HG03103 (cell line): ENCODE data around the gene MYOM1.
A peak's percentile ranks its signal among the peaks of the same experiment; 100 is the strongest.

Experiments
- ATAC-seq: cut with Tn5 transposase; IDR thresholded peaks from one replicate; pipeline ENCODE4 v1.9.1; 2021; ENCODE audit warnings: low read depth; ENCODE audit not compliant: unreplicated experiment

MYOM1 gene

GRCh38 chr18:3250237-3251107 lies 30.7 kb upstream of the MYOM1 start:
- ATAC-seq, result no peak

GRCh38 chr18:3248658-3249359 lies 29.0 kb upstream of the MYOM1 start:
- ATAC-seq, result no peak

- ATAC-seq, result no peak
Measured at GRCh38 chr18:3248062-3248657, 28.4 kb upstream of the MYOM1 start.

GRCh38 chr18:3247240-3248061 lies 27.7 kb upstream of the MYOM1 start, which contains the start of gene MYL12A:
Gene MYL12A (plus strand): TSS chr18:3247801. CDS start chr18:3253248, 5,447 bp downstream.
- ATAC-seq, result peak; percentile 69

DNA sequence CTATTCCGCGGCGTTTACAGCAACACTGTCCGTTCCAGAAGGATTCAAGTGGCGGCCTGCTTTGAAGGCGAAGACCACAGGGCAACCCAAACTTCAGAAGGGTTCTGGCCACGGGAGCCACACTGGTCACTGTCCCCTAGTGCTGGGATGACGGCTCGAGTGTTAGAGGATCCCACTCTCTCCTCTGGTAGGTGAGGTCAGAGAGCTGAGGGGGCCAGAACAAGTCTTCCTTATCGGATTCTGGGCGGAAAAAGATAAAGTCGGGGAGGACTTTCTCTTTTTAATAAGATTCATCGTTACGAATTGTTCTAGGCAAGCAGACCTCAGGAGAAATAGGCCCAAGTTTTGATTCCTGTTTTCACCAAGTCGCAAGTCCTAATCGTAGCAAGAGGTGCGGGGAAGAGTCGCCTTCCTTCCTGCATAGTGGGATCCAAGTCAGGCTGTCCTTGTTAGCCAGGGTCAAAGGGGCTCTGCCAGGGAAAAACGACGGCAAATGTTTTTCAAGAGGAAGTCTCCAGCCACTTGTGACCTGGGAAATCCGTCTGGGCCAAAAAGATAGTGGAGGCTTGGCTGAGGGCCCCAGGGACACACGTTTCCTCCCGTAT lies 27.0 kb upstream of the MYOM1 start:
- ATAC-seq, result no peak

DNA sequence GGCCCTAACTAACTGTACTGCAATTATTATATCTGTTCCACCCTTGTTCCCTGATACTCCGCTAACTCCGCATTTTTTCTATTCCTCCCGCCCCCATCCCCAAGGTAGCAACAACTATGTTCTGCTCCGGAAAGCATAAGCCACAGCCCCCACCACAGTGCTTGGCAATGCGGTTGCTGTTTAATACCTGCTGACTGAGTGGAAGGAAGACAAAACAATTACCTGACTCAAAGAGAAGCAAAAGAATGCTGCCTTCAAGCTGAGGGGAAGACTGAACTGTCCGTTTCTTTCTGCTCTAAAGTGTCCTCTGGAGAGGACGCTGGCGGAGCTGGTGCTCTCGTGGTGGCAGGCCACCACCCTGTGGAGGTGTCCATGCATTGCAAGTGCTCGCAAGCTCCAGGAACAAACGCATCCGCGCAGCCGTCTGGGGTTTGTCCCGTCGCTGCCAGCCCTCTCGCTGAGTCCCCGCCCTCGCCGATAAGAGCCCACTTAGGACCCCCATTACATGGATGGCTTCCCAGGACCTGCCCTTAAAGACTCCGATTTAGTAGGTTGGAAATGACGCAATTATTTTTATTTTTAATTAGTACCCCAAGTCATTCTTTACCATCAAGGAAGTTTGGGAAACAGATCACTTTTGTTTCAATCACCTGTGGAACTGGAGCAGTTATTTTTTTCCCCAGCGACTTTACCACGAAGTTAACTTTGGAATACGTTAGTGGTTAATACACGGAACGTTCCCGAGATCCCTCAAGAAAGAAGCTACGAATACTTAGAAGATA lies 26.3 kb upstream of the MYOM1 start:
- peak; percentile 43 for ATAC-seq

DNA sequence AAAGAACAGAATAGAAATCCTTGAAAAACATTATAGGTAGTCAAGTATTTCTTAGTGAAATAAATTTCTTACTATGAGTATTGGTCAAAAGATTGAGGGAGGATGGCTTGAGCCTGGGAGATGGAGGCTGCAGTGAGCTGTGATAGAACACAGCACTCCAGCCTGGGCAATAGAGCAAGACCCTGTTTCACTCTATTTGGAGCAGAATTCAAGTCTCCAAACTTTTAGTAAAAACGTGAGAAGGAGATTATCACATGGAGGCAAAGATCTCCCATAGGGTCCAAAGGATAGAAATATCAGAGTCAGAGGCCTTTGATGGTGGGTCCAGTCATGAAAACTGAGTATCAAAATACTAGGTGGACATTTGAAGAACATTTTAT lies 25.4 kb upstream of the MYOM1 start:
- no peak for ATAC-seq

DNA sequence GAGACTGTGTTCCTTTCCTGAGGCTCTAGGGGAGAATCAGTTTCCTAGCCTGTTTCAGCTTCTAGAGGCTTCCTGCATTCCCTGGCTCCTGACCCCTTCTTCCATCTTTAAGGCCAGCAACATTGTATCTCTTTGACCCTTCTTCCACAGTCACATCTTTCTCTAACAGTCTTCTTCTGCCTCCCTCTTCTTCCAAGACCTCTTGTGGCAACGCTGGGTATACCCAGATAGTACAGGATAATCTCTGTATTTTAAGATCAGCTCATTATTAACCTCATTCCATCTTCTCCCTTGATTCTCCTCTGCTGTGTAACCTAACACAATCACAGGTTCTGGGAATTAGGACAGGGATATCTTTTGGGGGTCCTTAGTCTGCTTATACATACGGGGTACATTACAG lies 19.0 kb upstream of the MYOM1 start:
- no peak for ATAC-seq

DNA sequence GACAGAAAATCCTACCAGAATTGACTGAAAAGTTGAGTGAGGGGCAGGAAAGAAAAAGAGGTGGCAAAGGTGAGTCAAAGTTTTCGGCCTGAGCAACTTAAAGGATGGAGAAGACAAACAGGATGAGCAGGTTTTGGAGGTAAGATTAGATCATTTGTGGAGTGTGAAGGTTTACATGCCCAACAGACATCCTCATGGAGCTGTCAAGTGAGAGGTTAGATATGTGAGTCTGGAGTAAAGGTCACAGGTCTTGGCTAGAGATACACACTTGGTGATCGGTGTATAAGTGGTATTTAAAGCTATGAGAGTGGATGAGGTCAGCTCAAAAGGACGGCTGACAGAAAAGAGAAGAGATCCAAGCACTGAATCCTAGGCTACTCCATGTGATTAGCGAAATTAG lies 16.7 kb upstream of the MYOM1 start:
- no peak for ATAC-seq

- no peak for ATAC-seq
Measured at GRCh38 chr18:3235846-3236245, 16.1 kb upstream of the MYOM1 start.

DNA sequence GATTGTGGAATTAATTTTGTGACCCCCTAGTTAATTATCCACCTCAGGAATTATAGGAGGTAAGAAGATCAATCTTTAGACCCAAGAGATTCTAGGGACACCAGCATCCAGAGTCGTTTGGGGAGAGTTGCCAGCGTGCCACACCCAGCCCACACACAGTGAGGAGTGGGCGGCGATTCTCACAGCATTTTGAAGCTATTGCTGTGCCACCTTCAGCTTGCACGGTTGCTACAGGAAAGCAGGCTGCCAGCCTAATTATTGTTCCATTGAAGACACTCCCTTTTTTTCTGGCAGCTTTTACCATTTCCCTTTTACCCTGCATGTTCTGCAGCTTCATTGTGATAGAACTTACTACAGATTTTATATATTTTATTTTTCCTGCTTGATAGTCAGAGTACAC lies 14.7 kb upstream of the MYOM1 start:
- no peak for ATAC-seq

GRCh38 chr18:3233433-3234168 lies 13.8 kb upstream of the MYOM1 start:
- ATAC-seq, result no peak

- no peak for ATAC-seq
Measured at GRCh38 chr18:3233004-3233403, 13.2 kb upstream of the MYOM1 start.

DNA sequence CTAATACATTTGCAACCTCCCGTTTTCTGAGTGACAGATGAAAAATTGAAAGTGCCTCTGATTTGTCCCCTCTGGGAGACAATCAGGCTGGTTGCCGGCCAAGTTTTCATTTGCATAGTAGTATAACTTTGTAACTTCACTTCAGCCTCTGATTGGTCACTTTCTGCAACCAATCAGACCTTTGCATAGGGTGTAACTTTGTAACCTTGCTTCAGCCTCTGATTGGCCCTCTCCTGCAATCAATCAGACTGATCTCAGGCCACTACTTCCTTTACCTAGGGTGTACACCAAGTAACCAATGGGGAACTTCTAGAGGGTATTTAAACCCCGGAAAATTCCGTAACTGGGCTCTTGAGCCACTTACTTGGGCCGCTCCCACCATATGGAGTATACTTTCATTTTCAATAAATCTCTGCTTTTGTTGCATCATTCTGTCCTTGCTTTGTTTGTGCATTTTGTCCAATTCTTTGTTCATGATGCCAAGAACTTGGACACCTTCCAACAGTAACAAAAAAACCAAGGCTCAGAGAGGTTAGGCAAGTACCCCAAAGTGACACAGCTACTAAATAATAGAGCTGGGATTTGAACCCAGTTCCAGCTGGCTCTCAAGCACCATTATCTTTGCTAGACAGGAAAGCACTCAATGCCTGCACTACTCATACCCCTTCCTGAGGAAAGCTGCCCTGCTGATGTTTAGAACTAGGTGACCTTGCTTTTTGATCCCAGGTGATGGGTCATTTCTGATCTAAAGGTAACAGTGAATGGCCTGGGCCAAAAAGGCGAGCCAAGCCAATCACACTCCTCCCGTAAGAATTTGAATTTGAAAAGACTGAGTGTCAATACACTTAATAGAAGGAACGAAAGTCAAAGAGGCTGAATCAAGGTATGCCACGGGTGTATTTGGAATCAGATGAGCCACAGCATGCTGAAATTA lies 10.9 kb upstream of the MYOM1 start:
- no peak for ATAC-seq

- ATAC-seq, result no peak
Measured at GRCh38 chr18:3226048-3226447, 6.3 kb upstream of the MYOM1 start.

- ATAC-seq, result no peak
Measured at GRCh38 chr18:3225588-3225987, 5.8 kb upstream of the MYOM1 start.

- ATAC-seq, result no peak
Measured at GRCh38 chr18:3224223-3224622, 4.5 kb upstream of the MYOM1 start.

- ATAC-seq, result no peak
Measured at GRCh38 chr18:3223356-3223755, 3.6 kb upstream of the MYOM1 start.
